SK-N-SH (cell line): ENCODE results near the gene ZDHHC14. TPM values are rescaled to one million over a fixed set of nuclear protein-coding genes. Genes with fewer than 3 reads are reported as not detected.

ENCODE experiments used
- CTCF ChIA-PET: fragments of 300-600, 350-600 bp; formaldehyde crosslinking; extraction: SDS; loops from one replicate; lab custom pipeline; 2021; lab: Yijun Ruan, JAX
- POLR2A ChIA-PET: fragments of 350-600 bp; sonication (Branson Sonifier 250); formaldehyde crosslinking; extraction: SDS; loops from one replicate; lab custom pipeline; 2020; ENCODE audit warnings: antibody characterized with exemption, inconsistent platforms; lab: Yijun Ruan, JAX
- DNase-seq: peaks from one replicate; pipeline ENCODE4 v3.0.0; 2012
- H2AFZ ChIP-seq: fragments of 200-600 bp; sonication (generic); 2 replicates; pipeline ENCODE4 v1.8.1; 2016; ENCODE audit warnings: antibody characterized with exemption, mild to moderate bottlenecking, low read depth
- H3F3A ChIP-seq: fragments of 200-600 bp; sonication (generic); replicated peaks from 2 replicates; pipeline ENCODE3; 2016; ENCODE audit warnings: antibody characterized with exemption, mild to moderate bottlenecking; ENCODE audit not compliant: insufficient read depth
- H3K27ac ChIP-seq, 2 experiments: fragments of 200-500 bp in 1 of 2; fragments of 200-600 bp in 1 of 2; sonication (Bioruptor generic) in 1 of 2; sonication (generic), shearing (Covaris generic) in 1 of 2; 2 replicates each; pipeline versions ENCODE4 v1.5.1 to v1.6.1; 2014 to 2016; ENCODE audit warnings: low read depth in 2 of 2, inconsistent platforms in 1 of 2, low read length in 1 of 2, mild to moderate bottlenecking in 1 of 2, mixed read lengths in 1 of 2
- H3K27me3 ChIP-seq: fragments of 200-600 bp; sonication (generic), shearing (Covaris generic); 2 replicates; pipeline ENCODE4 v1.6.1; 2016; ENCODE audit warnings: mixed run types; ENCODE audit not compliant: insufficient read depth
- H3K36me3 ChIP-seq, 2 experiments: fragments of 200-500 bp in 1 of 2; fragments of 200-600 bp in 1 of 2; sonication (Bioruptor generic) in 1 of 2; sonication (generic) in 1 of 2; replicated peaks in 1 of 2; 2 replicates each; pipeline versions ENCODE3 to v1.5.1; 2014 to 2016; ENCODE audit warnings: low read length in 1 of 2, mild to moderate bottlenecking in 1 of 2; ENCODE audit not compliant: insufficient read depth in 2 of 2, control insufficient read depth in 1 of 2
- H3K4me1 ChIP-seq, 2 experiments: fragments of 200-500 bp in 1 of 2; fragments of 200-600 bp in 1 of 2; sonication (Bioruptor generic) in 1 of 2; sonication (generic), shearing (Covaris generic) in 1 of 2; 2 replicates each; pipeline versions ENCODE4 v1.5.1 to v1.6.1; 2014 to 2016; ENCODE audit warnings: low read depth in 1 of 2, low read length in 1 of 2, mixed run types in 1 of 2; ENCODE audit not compliant: insufficient read depth in 2 of 2, control insufficient read depth in 1 of 2
- H3K4me2 ChIP-seq: fragments of 200-600 bp; sonication (generic), shearing (Covaris generic); 2 replicates; pipeline ENCODE4 v1.6.1; 2017; ENCODE audit warnings: mixed run types
- H3K4me3 ChIP-seq, 2 experiments: fragments of 200-500 bp in 1 of 2; fragments of 200-600 bp in 1 of 2; sonication (Bioruptor generic) in 1 of 2; sonication (generic), shearing (Covaris generic) in 1 of 2; 2 replicates each; pipeline versions ENCODE4 v1.5.1 to v1.8.1; 2014 to 2016; ENCODE audit warnings: low read depth in 2 of 2, inconsistent platforms in 1 of 2, low read length in 1 of 2, mild to moderate bottlenecking in 1 of 2, mixed read lengths in 1 of 2, moderate library complexity in 1 of 2
- H3K79me2 ChIP-seq: fragments of 200-600 bp; sonication (generic); 2 replicates; pipeline ENCODE4 v1.8.1; 2017; ENCODE audit warnings: mild to moderate bottlenecking; ENCODE audit not compliant: insufficient read depth
- H3K9ac ChIP-seq: fragments of 200-600 bp; sonication (generic); 2 replicates; pipeline ENCODE4 v1.6.1; 2017; ENCODE audit warnings: mixed run types
- H3K9me2 ChIP-seq: fragments of 200-600 bp; sonication (generic); 2 replicates; pipeline ENCODE4 v1.6.1; 2017; ENCODE audit warnings: mixed run types
- H3K9me3 ChIP-seq: fragments of 200-600 bp; sonication (generic); 2 replicates; pipeline ENCODE4 v1.6.1; 2017; ENCODE audit warnings: mixed run types, mild to moderate bottlenecking, moderate library complexity
- H4K20me1 ChIP-seq: fragments of 200-600 bp; sonication (generic); 2 replicates; pipeline ENCODE4 v1.6.1; 2017; ENCODE audit warnings: mild to moderate bottlenecking, mixed run types; ENCODE audit not compliant: insufficient read depth
- EP300 ChIP-seq, 2 experiments: IDR thresholded peaks; 2 replicates each; pipeline versions ENCODE4 v1.4.0 to v1.6.1; 2012; ENCODE audit warnings: borderline replicate concordance in 1 of 2, low read depth in 1 of 2, low read length in 1 of 2
- EZH2phosphoT487 ChIP-seq: fragments of 200-600 bp; sonication (generic); IDR thresholded peaks from 2 replicates; pipeline ENCODE4 v1.6.1; 2017; ENCODE audit warnings: low read depth, mixed run types, mild to moderate bottlenecking, antibody characterized with exemption, moderate library complexity, borderline replicate concordance
- GABPA ChIP-seq: IDR thresholded peaks from 2 replicates; pipeline ENCODE4 v1.4.0; 2012; ENCODE audit warnings: low read depth, mild to moderate bottlenecking
- GATA2 ChIP-seq: sonication (generic); formaldehyde crosslinking; IDR thresholded peaks from 2 replicates; pipeline ENCODE4 v1.5.0; 2020; ENCODE audit warnings: mild to moderate bottlenecking, missing genetic modification reagents
- MAX ChIP-seq: IDR thresholded peaks from 2 replicates; pipeline ENCODE4 v1.4.0; 2012; ENCODE audit warnings: low read depth
- MEF2A ChIP-seq: IDR thresholded peaks from 2 replicates; pipeline ENCODE4 v1.4.0; 2012; ENCODE audit warnings: low read depth, borderline replicate concordance
- NFIC ChIP-seq: IDR thresholded peaks from 2 replicates; pipeline ENCODE4 v1.4.0; 2012; ENCODE audit warnings: borderline replicate concordance
- NRF1 ChIP-seq: IDR thresholded peaks from 2 replicates; pipeline ENCODE4 v1.6.1; 2012; ENCODE audit warnings: low read depth, mild to moderate bottlenecking, low read length
- POLR2AphosphoS5 ChIP-seq: IDR thresholded peaks from 2 replicates; pipeline ENCODE4 v1.6.1; 2012; ENCODE audit warnings: low read depth, low read length
- RFX5 ChIP-seq: IDR thresholded peaks from 2 replicates; pipeline ENCODE4 v1.6.1; 2012; ENCODE audit warnings: mild to moderate bottlenecking, improper control_type of control experiment, low read length
- RXRA ChIP-seq: IDR thresholded peaks from 2 replicates; pipeline ENCODE4 v1.4.0; 2012; ENCODE audit warnings: low read depth, mild to moderate bottlenecking, borderline replicate concordance
- SMC3 ChIP-seq: IDR thresholded peaks from 2 replicates; pipeline ENCODE4 v1.6.1; 2012; ENCODE audit warnings: low read depth, low read length, improper control_type of control experiment
- TEAD4 ChIP-seq: IDR thresholded peaks from 2 replicates; pipeline ENCODE4 v1.4.0; 2012; ENCODE audit warnings: mild to moderate bottlenecking, borderline replicate concordance; ENCODE audit not compliant: insufficient read depth
- USF1 ChIP-seq: IDR thresholded peaks from 2 replicates; pipeline ENCODE4 v1.4.0; 2012; ENCODE audit warnings: low read depth, borderline replicate concordance
- WGBS: methylation state at CpG from one replicate; pipeline ENCODE4 v1.1.6; 2017; ENCODE audit warnings: low lambda C conversion rate; 5-methylcytosine and 5-hydroxymethylcytosine counted together
- polyA plus RNA-seq, 3 experiments: library from polyadenylated mRNA; depleted of rRNA; stranded (reverse); fragments of >200 nt; gene quantifications; 2 replicates each; pipeline ENCODE4 v1.2.3, GENCODE V29; 2012
- TF ChIP-seq, protein P1 (sequence below): fragments of 150-350 bp; IDR thresholded peaks from 2 replicates; pipeline ENCODE4 v1.6.1; 2016; ENCODE audit warnings: mild to moderate bottlenecking, low read depth, low read length
- TF ChIP-seq, protein P2 (sequence below): fragments of 200-600 bp; sonication (generic); IDR thresholded peaks from 2 replicates; pipeline ENCODE4 v1.6.1; 2017; ENCODE audit warnings: antibody characterized with exemption, mild to moderate bottlenecking, moderate library complexity
- TF ChIP-seq, protein P3 (sequence below): IDR thresholded peaks from 2 replicates; pipeline ENCODE4 v1.4.0; 2012; ENCODE audit warnings: low read depth, borderline replicate concordance
- TF ChIP-seq, protein P4 (sequence below): IDR thresholded peaks from 2 replicates; pipeline ENCODE4 v1.6.1; 2012; ENCODE audit warnings: mild to moderate bottlenecking, low read depth, low read length, moderate library complexity

The ZDHHC14 gene
- polyA plus RNA-seq, 1 of the 3 experiments (the other 2 are of a cell fraction), result 5.4 TPM

DNA sequence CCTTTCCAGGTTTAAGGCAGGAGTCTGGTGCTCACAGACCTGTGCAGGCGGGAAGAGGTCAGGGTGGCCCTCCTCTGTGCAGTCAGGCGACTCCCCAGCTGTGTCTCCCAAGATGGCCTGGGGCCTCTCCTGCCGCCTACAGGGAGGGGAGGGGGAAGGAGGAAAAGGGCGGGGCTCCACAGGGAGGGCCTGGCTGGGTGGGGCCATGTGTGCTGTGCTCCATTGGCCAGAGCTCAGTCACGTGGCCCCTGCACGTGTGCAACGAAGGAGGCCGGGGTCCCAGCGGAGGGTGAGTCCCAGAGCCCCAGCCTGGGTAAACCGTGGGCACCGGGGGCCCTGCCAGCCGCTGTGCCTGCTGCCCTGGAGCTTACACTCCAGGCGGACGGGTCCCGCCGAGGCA is 211.6 kb downstream of the ZDHHC14 start:
- H2AFZ ChIP-seq, result no peak overlapping the region
- H3K36me3 ChIP-seq, result no peaks in the 10 kb centered on the region
- POLR2A ChIA-PET, result no interaction called here
- no peak overlapping the region for H3K27ac ChIP-seq
- no peak overlapping the region for H3K4me2 ChIP-seq
- H3K4me1 ChIP-seq, result no peaks in the 10 kb centered on the region; a peak in 1 of 4 replicates
- H4K20me1 ChIP-seq, result no peaks in the 10 kb centered on the region
- no peak overlapping the region for H3K9ac ChIP-seq
- no peaks in the 10 kb centered on the region for H3K9me2 ChIP-seq
- H3K79me2 ChIP-seq, result no peaks in the 10 kb centered on the region
- TF ChIP-seq, protein P1, sequence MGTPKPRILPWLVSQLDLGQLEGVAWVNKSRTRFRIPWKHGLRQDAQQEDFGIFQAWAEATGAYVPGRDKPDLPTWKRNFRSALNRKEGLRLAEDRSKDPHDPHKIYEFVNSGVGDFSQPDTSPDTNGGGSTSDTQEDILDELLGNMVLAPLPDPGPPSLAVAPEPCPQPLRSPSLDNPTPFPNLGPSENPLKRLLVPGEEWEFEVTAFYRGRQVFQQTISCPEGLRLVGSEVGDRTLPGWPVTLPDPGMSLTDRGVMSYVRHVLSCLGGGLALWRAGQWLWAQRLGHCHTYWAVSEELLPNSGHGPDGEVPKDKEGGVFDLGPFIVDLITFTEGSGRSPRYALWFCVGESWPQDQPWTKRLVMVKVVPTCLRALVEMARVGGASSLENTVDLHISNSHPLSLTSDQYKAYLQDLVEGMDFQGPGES, result no peak
- TF ChIP-seq RFX5, result no peak
- TF ChIP-seq, protein P2, sequence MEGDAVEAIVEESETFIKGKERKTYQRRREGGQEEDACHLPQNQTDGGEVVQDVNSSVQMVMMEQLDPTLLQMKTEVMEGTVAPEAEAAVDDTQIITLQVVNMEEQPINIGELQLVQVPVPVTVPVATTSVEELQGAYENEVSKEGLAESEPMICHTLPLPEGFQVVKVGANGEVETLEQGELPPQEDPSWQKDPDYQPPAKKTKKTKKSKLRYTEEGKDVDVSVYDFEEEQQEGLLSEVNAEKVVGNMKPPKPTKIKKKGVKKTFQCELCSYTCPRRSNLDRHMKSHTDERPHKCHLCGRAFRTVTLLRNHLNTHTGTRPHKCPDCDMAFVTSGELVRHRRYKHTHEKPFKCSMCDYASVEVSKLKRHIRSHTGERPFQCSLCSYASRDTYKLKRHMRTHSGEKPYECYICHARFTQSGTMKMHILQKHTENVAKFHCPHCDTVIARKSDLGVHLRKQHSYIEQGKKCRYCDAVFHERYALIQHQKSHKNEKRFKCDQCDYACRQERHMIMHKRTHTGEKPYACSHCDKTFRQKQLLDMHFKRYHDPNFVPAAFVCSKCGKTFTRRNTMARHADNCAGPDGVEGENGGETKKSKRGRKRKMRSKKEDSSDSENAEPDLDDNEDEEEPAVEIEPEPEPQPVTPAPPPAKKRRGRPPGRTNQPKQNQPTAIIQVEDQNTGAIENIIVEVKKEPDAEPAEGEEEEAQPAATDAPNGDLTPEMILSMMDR, result no peak
- TF ChIP-seq, protein P3, sequence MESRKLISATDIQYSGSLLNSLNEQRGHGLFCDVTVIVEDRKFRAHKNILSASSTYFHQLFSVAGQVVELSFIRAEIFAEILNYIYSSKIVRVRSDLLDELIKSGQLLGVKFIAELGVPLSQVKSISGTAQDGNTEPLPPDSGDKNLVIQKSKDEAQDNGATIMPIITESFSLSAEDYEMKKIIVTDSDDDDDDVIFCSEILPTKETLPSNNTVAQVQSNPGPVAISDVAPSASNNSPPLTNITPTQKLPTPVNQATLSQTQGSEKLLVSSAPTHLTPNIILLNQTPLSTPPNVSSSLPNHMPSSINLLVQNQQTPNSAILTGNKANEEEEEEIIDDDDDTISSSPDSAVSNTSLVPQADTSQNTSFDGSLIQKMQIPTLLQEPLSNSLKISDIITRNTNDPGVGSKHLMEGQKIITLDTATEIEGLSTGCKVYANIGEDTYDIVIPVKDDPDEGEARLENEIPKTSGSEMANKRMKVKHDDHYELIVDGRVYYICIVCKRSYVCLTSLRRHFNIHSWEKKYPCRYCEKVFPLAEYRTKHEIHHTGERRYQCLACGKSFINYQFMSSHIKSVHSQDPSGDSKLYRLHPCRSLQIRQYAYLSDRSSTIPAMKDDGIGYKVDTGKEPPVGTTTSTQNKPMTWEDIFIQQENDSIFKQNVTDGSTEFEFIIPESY, result no peak
- no peak for TF ChIP-seq MAX
- TF ChIP-seq RXRA, result no peak
- TF ChIP-seq MEF2A, result no peak
- no peak for TF ChIP-seq SMC3
- no peak for TF ChIP-seq POLR2AphosphoS5
- CTCF ChIA-PET, result interaction anchor here (0.8 to 1.4 kb wide), 2 partner anchors 269 to 278 kb away, joined by 4 to 5 read pairs; no protein-coding TSS in a partner anchor
- no peaks in the 10 kb centered on the region for H3K27me3 ChIP-seq
- WGBS, result no CpG with 5 or more reads among the region's 16 CpGs
- H3K9me3 ChIP-seq, result no peaks in the 10 kb centered on the region
- no peaks in the 10 kb centered on the region for H3F3A ChIP-seq
- DNase-seq, result no peak
- H3K4me3 ChIP-seq, result no peak overlapping the region

- no peaks in the 10 kb centered on the region for H3K9me2 ChIP-seq
- H3K79me2 ChIP-seq, result no peaks in the 10 kb centered on the region
- CTCF ChIA-PET, result interaction anchor here (0.8 to 1.4 kb wide), 2 partner anchors 269 to 279 kb away, joined by 4 to 5 read pairs; no protein-coding TSS in a partner anchor
- H3K4me3 ChIP-seq, result no peak overlapping the region
- no peak overlapping the region for H3K27ac ChIP-seq
- H3K4me1 ChIP-seq, result no peaks in the 10 kb centered on the region; a peak in 1 of 4 replicates
- no peaks in the 10 kb centered on the region for H3F3A ChIP-seq
- no peak for DNase-seq
- H2AFZ ChIP-seq, result no peak overlapping the region
- POLR2A ChIA-PET, result no interaction called here
- 87% methylated on average over 19 of the region's 21 CpGs for WGBS
- no peaks in the 10 kb centered on the region for H3K27me3 ChIP-seq
- no peaks in the 10 kb centered on the region for H3K36me3 ChIP-seq
- no peaks in the 10 kb centered on the region for H4K20me1 ChIP-seq
- no peak overlapping the region for H3K4me2 ChIP-seq
- H3K9me3 ChIP-seq, result no peaks in the 10 kb centered on the region
- no peak overlapping the region for H3K9ac ChIP-seq
- TF ChIP-seq NRF1 (no peak), NFIC (no peak), USF1 (no peak), GABPA (no peak), POLR2AphosphoS5 (no peak), SMC3 (no peak), RFX5 (no peak), TEAD4 (no peak), EZH2phosphoT487 (no peak), EP300 (IDR thresholded peaks at IDR 0.05; ENCODE audit: borderline replicate concordance in 1 of 2, low read depth in 1 of 2, low read length in 1 of 2) (no peak), GATA2 (CRISPR knock-in tag) (no peak), MEF2A (no peak)
- TF ChIP-seq, protein P4, sequence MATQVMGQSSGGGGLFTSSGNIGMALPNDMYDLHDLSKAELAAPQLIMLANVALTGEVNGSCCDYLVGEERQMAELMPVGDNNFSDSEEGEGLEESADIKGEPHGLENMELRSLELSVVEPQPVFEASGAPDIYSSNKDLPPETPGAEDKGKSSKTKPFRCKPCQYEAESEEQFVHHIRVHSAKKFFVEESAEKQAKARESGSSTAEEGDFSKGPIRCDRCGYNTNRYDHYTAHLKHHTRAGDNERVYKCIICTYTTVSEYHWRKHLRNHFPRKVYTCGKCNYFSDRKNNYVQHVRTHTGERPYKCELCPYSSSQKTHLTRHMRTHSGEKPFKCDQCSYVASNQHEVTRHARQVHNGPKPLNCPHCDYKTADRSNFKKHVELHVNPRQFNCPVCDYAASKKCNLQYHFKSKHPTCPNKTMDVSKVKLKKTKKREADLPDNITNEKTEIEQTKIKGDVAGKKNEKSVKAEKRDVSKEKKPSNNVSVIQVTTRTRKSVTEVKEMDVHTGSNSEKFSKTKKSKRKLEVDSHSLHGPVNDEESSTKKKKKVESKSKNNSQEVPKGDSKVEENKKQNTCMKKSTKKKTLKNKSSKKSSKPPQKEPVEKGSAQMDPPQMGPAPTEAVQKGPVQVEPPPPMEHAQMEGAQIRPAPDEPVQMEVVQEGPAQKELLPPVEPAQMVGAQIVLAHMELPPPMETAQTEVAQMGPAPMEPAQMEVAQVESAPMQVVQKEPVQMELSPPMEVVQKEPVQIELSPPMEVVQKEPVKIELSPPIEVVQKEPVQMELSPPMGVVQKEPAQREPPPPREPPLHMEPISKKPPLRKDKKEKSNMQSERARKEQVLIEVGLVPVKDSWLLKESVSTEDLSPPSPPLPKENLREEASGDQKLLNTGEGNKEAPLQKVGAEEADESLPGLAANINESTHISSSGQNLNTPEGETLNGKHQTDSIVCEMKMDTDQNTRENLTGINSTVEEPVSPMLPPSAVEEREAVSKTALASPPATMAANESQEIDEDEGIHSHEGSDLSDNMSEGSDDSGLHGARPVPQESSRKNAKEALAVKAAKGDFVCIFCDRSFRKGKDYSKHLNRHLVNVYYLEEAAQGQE, result no peak
These were observed 212.0 kb downstream of the ZDHHC14 start for GRCh38 chr6:157592980-157593379.
